Parathyroid adenoma (tissue), 2 donors: ENCODE data around the gene SCG5.

ENCODE experiments used
- H2AFZ ChIP-seq: fragments of 300-600 bp; sonication (generic); one replicate; pipeline ENCODE4 v1.7.0; 2017; ENCODE audit warnings: antibody characterized with exemption, mild to moderate bottlenecking
- H3K27ac ChIP-seq: fragments of 300-600 bp; sonication (generic); one replicate; pipeline ENCODE4 v1.7.0; 2017
- H3K27me3 ChIP-seq: fragments of 300-600 bp; sonication (generic); one replicate; pipeline ENCODE4 v1.7.0; 2017; ENCODE audit warnings: low read length; ENCODE audit not compliant: control insufficient read depth, insufficient read depth
- H3K36me3 ChIP-seq: fragments of 300-600 bp; sonication (generic); one replicate; pipeline ENCODE4 v1.7.0; 2017; ENCODE audit warnings: low read length; ENCODE audit not compliant: control insufficient read depth, insufficient read depth
- H3K4me1 ChIP-seq: fragments of 300-600 bp; sonication (generic); one replicate; pipeline ENCODE4 v1.7.0; 2017; ENCODE audit warnings: control low read depth
- H3K4me2 ChIP-seq: fragments of 300-600 bp; sonication (generic); one replicate; pipeline ENCODE4 v1.7.0; 2017; ENCODE audit warnings: low read length
- H3K4me3 ChIP-seq: fragments of 300-600 bp; sonication (generic); one replicate; pipeline ENCODE4 v1.7.0; 2017; ENCODE audit warnings: low read depth, low read length
- H3K79me2 ChIP-seq: fragments of 300-600 bp; sonication (generic); one replicate; pipeline ENCODE4 v1.7.0; 2017; ENCODE audit warnings: control low read depth
- H3K9ac ChIP-seq: fragments of 300-600 bp; sonication (generic); one replicate; pipeline ENCODE4 v1.7.0; 2017; ENCODE audit warnings: mild to moderate bottlenecking
- H3K9me3 ChIP-seq: fragments of 300-600 bp; sonication (generic); one replicate; pipeline ENCODE4 v1.7.0; 2017; ENCODE audit warnings: low read length; ENCODE audit not compliant: control insufficient read depth
- CTCF ChIP-seq: fragments of 300-600 bp; sonication (generic); IDR thresholded peaks from one replicate; pipeline ENCODE4 v1.7.0; 2017; ENCODE audit warnings: antibody characterized with exemption, mild to moderate bottlenecking
- donor health status: primary hyperparathyroidism.

Gene SCG5

DNA sequence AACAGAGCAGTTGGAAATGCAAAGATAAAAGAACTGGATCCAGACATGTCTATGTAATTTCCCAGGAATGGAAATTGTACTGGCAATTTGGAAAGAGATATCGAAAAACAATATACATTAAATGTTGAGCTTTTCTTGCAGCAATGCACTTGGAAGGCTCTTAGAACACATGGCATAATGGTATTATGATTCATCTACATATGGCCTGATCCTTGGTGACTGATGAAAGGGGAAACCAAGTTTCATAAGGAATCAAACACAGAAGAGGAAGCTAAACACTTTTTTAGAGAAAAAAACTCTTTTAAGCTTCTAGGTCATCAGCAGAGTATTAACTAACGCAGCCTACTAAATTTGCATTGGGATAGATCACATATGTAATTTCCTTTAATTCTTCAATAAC is 63.9 kb downstream of the SCG5 start:
- no peak overlapping the region for H3K4me3 ChIP-seq
- TF ChIP-seq CTCF: no peak
- no peaks in the 10 kb centered on the region for H3K4me1 ChIP-seq
- no peak overlapping the region for H3K4me2 ChIP-seq
- no peak overlapping the region for H3K27ac ChIP-seq
- no peaks in the 10 kb centered on the region for H3K9me3 ChIP-seq
- no peaks in the 10 kb centered on the region for H3K36me3 ChIP-seq
- H3K79me2 ChIP-seq: no peaks in the 10 kb centered on the region
- H3K27me3 ChIP-seq: no peaks in the 10 kb centered on the region
- no peak overlapping the region for H3K9ac ChIP-seq
- no peak overlapping the region for H2AFZ ChIP-seq

DNA sequence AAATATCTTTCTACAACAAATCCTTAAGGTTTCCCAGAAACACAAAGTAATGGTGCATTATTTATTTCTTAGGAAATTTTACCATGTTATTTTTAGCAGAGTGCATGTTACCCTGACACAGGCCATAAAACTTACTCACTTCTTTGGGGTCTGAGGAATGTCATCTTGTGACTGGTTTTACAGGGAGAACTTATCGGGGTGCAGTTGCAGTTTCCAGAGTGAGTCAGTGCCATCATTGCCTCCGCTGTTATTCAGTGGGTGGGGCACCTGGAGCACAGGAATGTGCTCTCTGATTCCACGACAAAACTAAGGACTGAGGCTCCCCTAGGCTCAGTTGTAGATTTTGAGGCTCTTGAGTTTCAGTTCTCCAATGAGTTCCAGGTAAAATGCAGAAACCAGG is 65.2 kb downstream of the SCG5 start:
- Histone ChIP-seq H3K9me3 (no peaks in the 10 kb centered on the region), H3K36me3 (no peaks in the 10 kb centered on the region), H3K27me3 (no peaks in the 10 kb centered on the region), H2AFZ (no peak overlapping the region), H3K27ac (no peak overlapping the region), H3K4me3 (no peak overlapping the region), H3K9ac (no peak overlapping the region), H3K4me2 (no peak overlapping the region), H3K79me2 (no peaks in the 10 kb centered on the region), H3K4me1 (no peaks in the 10 kb centered on the region)
- no peak for TF ChIP-seq CTCF

GRCh38 chr15:32707436-32707835 is 65.9 kb downstream of the SCG5 start:
- TF ChIP-seq CTCF: no peak
- Histone ChIP-seq H3K4me2 (no peak overlapping the region), H3K27ac (no peak overlapping the region), H3K36me3 (no peaks in the 10 kb centered on the region), H3K9me3 (no peaks in the 10 kb centered on the region), H3K27me3 (no peaks in the 10 kb centered on the region), H3K4me3 (no peak overlapping the region), H3K4me1 (no peaks in the 10 kb centered on the region), H3K9ac (no peak overlapping the region), H3K79me2 (no peaks in the 10 kb centered on the region), H2AFZ (no peak overlapping the region)

GRCh38 chr15:32709295-32710033 is 68.0 kb downstream of the SCG5 start:
- Histone ChIP-seq H3K27me3 (no peaks in the 10 kb centered on the region), H3K9me3 (no peaks in the 10 kb centered on the region), H3K36me3 (no peaks in the 10 kb centered on the region), H3K27ac (no peak overlapping the region), H3K4me1 (no peaks in the 10 kb centered on the region), H3K79me2 (no peaks in the 10 kb centered on the region), H3K4me2 (no peak overlapping the region), H2AFZ (no peak overlapping the region), H3K9ac (no peak overlapping the region), H3K4me3 (no peak overlapping the region)
- TF ChIP-seq CTCF: no peak

- TF ChIP-seq CTCF: no peak
- H2AFZ ChIP-seq: no peak overlapping the region
- H3K9ac ChIP-seq: no peak overlapping the region
- H3K27ac ChIP-seq: no peak overlapping the region
- peaks cover 8% of the 10 kb centered on the region for H3K27me3 ChIP-seq
- no peak overlapping the region for H3K4me2 ChIP-seq
- no peaks in the 10 kb centered on the region for H3K79me2 ChIP-seq
- no peaks in the 10 kb centered on the region for H3K36me3 ChIP-seq
- no peaks in the 10 kb centered on the region for H3K4me1 ChIP-seq
- no peak overlapping the region for H3K4me3 ChIP-seq
- no peaks in the 10 kb centered on the region for H3K9me3 ChIP-seq
These were observed 73.8 kb downstream of the SCG5 start for GRCh38 chr15:32715276-32715675.
